Middle frontal gyrus (tissue), 1 donor: Measurements from ENCODE around the gene MORC1.
A peak's percentile ranks its signal among the peaks of the same experiment; 100 is the strongest.

ENCODE experiments used
- DNase-seq: peaks from one replicate; pipeline ENCODE4 v3.0.0-alpha.2; 2015; ENCODE audit warnings: low spot score; ENCODE audit errors: extremely low spot score

MORC1 gene

DNA sequence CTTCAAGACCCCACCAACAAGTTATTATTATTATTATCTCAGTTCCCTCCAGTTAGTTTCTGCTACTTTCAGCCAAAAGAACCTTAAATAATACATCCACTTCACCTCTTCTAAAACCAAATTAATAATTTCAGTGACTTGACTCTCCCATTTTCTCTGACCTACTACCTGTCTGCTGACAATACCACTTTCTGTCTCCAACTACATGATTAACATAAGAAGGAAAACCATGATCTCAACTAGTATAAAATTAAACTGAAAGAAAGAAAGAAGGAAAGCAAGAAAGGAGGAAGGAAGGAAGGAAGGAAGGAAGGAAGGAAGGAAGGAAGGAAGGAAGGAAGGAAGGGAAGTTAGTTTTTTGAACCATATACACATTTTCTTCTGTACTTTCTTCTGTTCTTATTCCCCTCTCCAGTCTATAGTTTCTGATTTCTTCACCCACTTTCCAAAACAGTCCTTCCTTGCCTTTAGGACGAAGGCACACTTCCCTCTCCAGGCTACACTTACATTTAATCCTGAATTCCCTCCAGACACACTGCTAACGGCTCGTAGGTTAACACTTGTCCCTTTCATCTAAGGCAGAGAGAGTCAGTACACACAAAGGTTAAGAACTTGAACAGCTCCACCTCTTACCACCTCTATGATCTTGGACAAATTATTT lies 84.8 kb downstream of the MORC1 start:
- DNase-seq: no peak

DNA sequence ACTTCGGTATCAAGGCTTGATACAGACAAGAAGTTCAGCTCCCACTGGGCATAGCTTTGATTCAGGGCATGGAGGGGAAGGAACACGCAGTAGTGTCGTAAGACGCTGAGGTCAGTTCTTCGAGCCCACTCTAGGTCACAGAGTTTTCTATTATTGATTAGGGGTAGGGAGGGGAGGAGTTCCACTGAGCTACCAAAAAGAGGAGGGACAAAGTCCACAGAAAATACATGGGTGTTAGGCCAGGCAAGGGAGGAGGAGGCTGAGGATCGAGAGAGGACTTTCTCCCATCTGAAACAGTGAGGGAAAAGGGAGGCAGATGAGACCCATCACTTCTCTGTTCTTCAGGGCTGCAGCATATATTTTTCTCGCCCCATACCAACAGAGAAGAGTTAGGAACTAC lies 89.2 kb downstream of the MORC1 start:
- DNase-seq: no peak

DNA sequence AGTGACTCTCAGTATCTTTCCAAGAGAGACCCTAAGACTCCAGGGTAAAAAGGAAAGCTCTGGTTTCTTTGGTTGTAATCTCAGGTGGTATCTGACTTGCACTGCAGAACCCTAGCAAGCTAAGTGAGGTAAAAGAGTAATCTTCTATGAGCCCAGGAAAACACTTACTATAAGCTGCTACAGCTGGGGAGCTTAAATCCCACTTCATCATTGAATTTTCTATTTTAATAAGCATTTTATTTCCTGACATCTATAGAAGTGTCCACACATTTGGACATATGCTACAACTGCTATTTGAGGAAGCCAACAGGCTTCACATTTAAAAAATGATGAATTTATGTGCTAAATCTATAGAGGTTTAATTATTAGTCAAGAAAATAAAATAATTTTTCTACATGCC lies 91.1 kb downstream of the MORC1 start:
- no peak for DNase-seq

DNA sequence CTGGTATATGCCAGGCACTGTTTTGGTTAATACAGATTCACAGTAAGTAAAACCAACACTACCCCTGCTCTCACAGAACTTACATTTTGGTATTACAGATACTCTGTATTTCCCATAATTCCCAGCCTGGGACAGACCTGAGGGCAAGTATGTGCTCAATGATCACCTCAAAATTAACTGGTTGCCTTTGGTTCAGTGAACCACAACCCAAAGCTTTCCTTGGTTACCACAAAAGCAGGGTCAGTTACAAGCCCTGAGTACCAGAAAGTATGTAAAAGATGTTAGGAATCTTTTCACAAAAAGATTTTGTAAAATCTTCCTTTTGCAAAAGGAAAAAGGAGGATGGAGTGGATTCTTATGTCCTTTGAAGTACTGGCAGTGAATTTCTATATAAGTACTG lies 92.0 kb downstream of the MORC1 start:
- DNase-seq: no peak

DNA sequence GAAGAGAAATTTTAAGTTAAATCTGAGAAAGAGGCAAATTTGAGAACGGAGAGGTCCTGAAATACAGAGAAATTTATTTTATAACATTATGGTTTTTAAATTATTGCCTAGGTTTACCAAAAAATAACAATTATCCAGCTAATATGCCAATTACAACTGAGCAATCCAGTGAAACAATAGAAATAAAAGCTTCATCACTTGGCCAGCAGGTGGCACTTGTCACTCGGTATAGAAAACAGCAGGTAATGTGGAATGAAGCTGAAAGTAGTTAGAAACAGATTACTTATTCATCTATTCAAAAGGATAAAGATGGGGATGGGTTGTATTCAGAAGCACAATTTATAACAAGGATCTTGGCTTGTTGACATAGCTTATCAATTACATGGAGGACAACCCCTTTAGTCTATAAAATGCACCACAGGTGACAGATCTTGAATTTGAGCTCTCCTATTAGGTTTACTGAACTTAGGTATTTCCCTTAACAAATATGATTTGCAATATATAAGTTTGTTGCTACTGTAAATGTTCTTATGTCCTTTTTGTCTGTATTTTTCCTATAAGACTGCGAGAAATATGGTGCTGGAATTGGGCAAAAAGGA lies 94.2 kb downstream of the MORC1 start:
- DNase-seq: peak; percentile 11

DNA sequence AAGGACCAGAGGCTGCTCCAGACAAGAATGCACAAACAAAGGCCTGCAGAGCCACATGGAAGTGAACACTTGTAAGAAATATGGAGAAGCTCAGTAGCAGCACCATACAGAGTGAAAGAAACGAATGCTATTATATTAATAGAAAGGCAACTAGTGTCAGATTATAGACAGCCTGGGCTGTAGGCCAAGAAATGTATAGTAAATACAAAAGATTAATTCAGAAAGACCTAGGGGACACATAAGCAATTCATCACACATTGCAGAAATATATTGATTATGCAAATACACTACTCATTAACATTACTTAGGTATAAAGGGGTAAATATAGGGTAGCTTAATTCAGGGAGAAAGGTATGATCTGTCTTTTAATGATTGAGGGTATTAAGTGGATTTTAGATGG lies 94.8 kb downstream of the MORC1 start:
- DNase-seq: no peak

DNA sequence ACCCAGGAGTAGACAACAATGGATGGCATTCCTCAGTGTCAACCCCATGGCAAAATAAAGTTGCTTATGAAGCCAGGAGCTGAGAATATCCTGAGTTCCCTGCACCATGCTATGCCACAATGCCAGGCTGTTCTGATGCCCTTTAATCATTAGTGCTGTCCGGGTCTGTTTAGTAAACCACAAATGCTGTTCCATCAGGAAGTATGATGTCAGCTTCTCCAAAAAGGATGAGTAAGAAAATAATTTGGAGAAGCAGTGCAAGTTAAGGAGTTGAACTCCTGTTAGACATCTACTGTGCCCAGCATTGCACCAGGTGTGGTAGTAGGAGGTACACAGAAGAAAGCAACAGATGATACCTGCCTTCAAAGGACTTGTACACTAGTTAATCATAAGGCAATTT lies 96.4 kb downstream of the MORC1 start:
- no peak for DNase-seq

DNA sequence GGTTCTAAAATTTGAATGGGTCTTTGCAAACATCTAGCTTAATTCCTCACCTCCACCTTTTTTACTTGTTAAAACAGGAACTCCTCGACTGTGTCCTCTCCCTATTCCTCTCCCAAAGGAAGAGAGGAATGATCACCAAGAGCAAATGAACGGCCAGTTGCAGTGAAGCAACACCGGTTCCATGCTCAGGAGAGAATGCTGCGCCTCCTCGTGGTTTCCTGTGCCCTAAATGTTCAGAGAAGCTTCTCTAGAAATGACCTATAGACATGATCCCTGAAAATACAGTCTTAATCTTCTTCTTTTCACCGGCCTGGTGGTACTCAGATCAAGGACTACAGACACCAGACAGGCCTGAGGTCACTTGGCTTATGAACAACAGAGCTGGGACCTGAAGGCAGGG lies 99.1 kb downstream of the MORC1 start:
- DNase-seq: no peak

DNA sequence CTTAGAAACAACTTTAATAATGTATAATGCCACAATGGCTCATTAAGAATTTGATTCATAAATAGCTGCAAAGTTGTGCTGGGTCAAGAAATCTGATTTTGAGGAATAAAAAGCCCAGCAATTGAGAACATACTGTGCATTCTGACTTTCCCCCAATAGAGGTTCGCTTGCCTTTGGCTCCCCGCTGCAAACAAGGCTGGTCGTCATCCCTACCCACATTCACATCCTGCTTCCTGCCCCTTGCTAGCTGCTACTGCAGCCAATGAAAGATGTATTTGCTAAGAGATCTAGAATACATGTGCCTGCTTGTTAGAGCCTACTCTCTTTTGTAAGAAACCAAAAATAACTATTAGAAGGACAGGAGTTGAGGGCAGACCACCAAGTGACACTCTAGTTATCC lies 112.5 kb downstream of the MORC1 start:
- no peak for DNase-seq

DNA sequence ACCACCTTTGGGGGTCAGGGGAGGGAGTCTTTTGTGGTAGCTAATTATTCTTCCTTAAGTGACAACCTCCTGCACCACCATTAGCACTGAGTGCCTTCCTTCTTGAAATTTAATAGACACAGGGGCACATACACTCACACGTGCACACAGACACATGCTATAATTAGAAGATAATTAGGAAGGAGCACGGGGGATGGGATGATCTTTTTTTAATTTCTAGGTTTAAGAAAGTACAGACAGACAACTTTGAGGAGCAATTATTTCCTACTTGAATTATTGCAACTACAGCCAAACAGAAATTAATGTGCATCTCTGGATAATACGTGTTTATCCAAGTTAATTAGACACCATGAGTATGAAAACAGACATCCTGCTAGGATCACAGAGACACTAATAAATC lies 119.5 kb downstream of the MORC1 start:
- DNase-seq: no peak

DNA sequence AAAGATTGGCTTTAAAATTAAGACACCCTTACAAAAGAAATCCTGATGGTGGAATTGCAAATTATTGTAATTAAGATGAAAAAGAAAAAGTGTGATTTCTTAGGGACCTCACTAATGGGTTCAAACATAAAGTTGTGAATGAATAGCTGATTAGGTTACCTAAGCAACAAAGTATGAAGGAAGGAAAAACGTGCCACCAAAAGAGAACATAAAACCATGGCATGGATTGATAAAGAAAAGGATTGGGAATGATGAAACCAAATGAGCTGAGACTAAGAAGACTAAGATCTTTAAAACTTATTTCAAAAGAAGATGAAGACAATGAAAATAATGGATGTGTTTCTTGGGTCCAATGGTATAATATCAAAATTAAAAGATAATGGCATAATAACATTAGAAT lies 132.1 kb downstream of the MORC1 start:
- DNase-seq: no peak

DNA sequence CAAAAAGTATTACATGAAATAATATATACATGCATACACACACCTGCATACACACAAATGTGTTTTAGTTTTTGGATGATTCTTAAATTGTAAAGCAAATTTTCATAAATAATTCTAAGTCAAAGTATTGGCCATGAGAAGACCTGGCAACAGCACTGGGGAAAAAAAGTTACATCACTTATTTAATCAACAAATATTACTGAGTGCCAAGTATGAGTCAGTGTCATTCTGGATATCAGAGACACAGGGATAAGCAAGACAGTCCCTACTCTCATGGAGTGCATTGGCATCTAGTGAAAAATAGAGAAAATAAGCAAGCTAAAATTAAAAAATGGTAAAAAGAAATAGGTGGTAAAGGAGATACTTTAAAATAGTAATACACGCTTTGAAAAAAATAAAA lies 134.9 kb downstream of the MORC1 start:
- DNase-seq: no peak

DNA sequence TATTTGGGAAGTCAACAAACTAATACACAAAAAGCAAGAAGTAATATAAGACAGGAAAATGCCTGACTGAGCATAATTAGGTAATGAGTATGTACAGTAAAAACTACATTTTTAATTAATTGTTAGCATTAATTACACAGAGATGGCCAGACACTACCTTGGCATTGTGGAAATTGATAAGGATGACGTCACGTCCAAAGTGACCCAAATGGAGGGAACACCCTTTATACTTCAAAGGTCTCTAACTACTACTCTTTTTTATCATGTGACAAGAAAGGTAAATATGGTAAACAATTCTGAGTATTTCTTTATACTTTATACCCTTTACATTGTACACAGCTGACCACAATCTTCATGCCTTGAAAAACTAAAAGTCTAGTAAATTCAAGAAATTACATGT lies 141.9 kb downstream of the MORC1 start:
- DNase-seq: no peak

DNA sequence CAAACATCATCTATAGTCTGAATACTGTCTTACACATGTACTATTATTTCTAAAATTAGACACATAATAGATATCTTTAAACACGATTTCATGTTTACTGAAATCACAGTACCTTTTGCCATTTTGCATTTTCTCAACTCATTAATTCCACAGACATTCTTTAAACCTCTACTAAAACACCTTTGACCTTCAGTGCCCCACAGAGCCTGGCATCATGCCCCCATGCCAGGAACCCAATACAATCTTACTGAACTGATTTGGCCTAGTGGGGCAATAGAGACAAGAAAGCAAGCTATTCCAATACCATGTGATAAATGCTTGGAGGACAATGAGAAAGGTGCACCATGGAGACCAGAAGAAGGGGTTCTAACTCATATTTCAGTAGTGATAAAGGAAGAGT lies 144.9 kb downstream of the MORC1 start:
- no peak for DNase-seq

DNA sequence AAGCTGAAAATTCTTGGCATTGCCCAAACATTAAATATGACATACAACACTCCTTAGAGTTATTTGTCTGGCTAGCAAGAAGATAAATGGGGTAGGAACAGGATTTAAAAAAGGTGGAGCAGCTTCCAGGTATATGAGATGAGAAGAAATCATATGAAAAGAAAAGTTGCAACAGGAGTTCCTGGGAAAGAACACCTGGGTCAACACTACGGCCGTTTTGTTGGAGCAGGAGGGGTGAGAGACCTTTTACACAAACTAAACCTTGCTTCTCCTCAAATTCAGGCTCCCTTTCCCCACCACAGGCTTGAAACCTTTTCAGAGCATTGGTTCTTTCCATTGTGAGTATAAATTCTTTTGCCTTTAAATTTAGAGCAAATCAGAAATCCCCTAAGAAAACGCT lies 145.5 kb downstream of the MORC1 start:
- no peak for DNase-seq

DNA sequence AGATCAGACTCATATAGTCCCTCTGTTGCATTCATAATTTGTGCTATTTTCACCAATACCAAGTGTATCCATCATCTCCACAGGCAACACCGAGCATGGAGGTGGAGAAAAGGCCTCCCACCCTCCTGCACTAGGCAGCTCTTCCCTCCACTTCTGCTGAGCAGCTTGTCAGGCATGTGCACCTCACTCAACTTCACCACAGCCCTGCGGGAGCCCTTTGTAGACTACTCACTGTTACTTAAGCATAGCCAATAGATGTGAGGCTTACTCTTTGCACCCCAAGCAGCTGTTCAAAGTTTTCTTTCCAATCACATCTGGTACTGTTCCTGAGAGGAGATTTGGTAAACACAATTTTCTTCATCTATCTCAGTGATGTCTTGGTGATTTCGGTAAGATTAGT lies 147.4 kb downstream of the MORC1 start:
- no peak for DNase-seq

DNA sequence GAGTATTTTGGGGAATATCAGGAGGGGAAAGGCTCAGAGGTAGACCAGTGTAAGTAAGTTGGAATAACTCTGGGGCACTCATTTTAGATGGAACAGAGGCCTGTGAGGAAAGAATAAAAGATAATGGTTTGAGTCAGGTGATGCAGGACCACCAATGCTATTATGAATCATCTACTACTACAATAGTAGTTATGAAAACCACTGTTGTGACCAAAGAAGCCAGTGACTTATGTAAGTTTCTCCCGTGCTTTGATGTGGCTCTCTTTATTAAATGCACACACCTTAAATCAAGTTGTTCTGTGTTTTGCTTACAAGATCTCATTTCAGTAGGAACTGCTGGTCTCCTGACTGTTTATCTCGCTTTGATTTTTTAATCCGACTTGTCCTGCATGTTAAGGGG lies 151.2 kb downstream of the MORC1 start:
- DNase-seq: no peak

DNA sequence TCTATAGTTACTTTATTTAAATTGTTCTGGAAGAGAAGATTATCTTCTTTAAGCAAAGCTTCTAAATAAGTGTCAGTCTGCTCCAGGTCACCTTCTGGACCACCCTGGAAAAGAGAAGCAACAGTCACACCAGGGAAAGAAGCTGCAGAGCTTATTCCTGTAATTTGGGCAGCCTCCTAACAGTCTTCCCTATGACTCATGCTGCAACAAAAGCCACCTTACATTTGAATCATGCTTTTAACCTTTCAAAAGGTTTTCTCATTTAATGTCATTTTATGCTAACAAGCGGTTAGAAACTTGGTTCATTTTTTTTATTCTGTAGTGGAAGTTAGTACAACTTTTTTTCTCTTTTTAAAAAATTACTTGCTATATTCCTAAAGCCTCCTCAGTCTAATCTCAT lies 158.9 kb downstream of the MORC1 start:
- no peak for DNase-seq

DNA sequence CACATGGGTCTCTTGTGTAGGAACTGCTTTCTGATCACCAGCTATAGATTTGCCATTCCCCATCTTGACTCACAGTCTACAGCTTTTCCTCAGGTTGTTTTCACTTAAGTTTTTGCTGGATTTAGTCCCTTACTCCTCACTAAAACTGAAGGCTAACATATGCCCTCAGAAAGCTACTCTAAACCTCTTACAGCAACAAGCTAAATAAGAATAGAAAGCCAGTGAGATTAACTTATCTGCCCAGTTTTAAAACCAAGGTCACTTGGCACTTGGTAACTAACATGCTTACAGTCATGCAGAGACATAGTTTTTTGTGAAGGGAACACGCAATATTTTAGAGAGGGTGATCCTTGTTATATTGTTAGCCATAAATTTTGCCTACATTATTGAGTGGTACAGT lies 164.2 kb downstream of the MORC1 start, which contains the start of gene GUCA1C:
TSS of gene GUCA1C (minus strand) at position 180 of the 400 bp plus-strand sequence. CDS start at position 63, 117 bp downstream.
- no peak for DNase-seq

DNA sequence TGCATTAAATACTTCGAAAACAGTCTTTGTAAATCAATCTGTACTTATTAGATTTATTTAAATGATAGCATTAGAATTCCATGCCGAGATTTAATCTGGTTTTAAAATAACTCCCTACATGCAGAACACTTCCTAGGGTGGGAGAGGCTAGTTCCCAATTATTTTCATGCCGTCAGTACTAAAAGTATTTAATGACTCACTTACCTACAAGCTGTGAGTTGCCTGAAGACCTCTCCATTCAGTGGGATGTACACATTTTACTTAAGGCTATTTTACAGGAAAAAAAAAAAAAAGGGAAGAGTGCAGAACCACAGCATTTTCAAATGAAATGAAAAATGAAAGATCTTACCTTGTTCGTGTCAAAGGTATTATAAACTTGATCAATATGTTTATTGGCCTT lies 164.7 kb downstream of the MORC1 start:
- DNase-seq: no peak

DNA sequence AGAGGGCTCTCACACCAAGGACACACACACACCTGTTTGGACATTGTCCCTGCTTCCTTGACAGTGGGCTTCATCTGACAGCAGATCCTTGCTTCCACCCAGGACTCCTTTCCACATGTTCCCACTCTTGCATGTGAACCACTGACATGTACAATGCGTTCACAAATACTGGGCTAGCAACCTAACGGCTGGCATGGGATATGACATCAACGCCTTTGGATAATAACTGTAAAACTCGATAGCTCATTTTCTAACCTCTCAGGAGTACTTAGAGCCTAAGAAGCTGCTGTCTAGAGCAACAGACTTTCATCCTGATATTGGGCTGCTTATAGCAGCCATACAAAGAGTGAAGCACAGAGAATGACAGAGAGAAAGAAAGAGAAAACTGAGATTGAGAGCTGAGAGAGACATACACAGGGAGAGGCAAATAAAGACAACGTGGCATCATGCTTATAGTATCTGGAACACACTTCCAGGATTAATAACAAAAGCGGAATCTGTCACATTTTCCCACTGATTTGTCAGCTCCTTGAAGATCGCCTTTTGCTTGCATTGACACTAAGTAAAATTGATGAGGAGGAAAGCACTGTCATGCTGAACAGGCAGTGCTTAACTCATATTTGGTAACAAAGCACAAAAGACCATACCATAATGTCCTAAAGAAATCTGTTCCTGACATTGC lies 166.0 kb downstream of the MORC1 start:
- no peak for DNase-seq

DNA sequence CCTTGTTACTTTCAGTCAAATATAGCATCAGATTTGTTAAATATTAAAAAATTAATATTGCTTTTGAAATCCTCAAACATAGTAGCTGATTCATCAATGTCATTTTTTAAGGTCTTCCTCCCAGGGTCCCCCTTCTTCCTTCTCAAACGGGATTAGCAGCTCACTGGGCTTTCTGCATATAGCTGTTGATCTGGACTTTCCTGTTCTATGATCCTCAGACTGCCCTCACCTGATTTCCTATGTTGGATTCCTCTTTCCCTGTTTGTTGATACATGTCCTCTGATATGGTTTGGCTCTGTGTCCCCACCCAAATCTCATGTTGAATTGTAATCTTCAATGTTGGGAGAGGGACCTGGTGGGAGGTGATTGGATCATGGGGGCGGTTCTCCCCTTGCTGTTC lies 170.1 kb downstream of the MORC1 start:
- DNase-seq: no peak
